ENCODE results near the gene CNTRL.
"Not testable (repeated sequence)": the region's sequence is repeated elsewhere in the genome, so short reads cannot be mapped to it uniquely, and the experiment has no call there.

The CNTRL gene, protein sequence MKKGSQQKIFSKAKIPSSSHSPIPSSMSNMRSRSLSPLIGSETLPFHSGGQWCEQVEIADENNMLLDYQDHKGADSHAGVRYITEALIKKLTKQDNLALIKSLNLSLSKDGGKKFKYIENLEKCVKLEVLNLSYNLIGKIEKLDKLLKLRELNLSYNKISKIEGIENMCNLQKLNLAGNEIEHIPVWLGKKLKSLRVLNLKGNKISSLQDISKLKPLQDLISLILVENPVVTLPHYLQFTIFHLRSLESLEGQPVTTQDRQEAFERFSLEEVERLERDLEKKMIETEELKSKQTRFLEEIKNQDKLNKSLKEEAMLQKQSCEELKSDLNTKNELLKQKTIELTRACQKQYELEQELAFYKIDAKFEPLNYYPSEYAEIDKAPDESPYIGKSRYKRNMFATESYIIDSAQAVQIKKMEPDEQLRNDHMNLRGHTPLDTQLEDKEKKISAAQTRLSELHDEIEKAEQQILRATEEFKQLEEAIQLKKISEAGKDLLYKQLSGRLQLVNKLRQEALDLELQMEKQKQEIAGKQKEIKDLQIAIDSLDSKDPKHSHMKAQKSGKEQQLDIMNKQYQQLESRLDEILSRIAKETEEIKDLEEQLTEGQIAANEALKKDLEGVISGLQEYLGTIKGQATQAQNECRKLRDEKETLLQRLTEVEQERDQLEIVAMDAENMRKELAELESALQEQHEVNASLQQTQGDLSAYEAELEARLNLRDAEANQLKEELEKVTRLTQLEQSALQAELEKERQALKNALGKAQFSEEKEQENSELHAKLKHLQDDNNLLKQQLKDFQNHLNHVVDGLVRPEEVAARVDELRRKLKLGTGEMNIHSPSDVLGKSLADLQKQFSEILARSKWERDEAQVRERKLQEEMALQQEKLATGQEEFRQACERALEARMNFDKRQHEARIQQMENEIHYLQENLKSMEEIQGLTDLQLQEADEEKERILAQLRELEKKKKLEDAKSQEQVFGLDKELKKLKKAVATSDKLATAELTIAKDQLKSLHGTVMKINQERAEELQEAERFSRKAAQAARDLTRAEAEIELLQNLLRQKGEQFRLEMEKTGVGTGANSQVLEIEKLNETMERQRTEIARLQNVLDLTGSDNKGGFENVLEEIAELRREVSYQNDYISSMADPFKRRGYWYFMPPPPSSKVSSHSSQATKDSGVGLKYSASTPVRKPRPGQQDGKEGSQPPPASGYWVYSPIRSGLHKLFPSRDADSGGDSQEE (N-terminal part only)

GRCh38 chr9:121074370-121075250, at the start of gene CNTRL:
Gene CNTRL, plus strand, starts transcription at chr9:121074955. Its CDS starts 13,372 bp downstream, at chr9:121088327.
- peak; percentile 90 for DNase-seq

GRCh38 chr9:121026260-121026691, 48.5 kb upstream of the CNTRL start:
- no peak for DNase-seq

GRCh38 chr9:121026768-121027167, 48.0 kb upstream of the CNTRL start:
- DNase-seq = no peak

DNA sequence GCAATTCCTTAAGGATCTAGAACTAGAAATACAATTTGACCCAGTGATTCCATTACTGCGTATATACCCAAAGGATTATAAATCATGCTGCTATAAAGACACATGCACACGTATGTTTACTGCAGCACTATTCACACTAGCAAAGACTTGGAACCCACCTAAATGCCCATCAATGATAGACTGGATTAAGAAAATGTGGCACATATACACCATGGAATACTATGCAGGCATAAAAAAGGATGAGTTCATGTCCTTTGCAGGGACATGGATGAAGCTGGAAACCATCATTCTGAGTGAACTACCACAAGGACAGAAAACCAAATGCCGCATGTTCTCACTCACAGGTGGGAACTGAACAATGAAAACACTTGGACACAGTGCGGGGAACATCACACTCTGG, 46.5 kb upstream of the CNTRL start:
- not testable (repeated sequence) for DNase-seq

GRCh38 chr9:121029469-121029868, 45.3 kb upstream of the CNTRL start:
- no peak for DNase-seq

DNA sequence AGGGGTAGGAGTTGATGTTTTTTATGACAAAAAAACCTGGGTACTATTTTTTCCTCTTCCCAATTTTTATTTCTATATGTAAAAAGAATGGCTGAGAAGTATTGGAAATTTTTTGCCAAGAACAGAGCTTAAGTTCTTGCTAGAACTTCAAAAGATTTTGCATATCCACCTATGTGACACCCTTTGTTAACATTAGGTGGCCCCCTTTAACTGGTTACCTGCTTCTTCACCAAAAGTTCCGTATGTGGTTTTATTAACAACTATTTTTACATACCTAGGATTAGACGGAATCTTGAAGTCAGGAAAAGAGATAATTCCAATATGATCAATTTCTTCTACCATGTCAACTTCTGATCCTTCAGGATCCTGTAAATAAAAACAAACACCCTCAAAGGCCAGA, 40.2 kb upstream of the CNTRL start:
- no peak for DNase-seq

DNA sequence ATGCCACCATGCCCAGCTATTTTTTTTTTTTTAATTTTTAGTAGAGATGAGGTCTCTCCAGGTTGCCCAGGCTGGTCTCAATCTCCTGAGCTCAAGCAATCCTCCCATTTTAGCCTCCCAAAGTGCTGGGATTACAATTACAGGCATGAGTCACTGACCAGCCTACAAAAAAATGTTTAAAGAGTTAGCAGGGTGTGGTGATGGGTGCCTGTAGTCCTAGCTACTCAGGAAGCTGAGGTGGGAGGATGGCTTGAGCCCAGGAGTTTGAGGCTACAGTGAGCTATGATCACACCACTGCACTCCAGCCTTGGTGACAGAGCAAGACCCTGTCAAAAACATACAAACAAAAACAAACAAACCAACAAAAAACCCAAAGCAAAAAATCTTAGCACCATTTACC, 39.0 kb upstream of the CNTRL start:
- not testable (repeated sequence) for DNase-seq

GRCh38 chr9:121038362-121038761, 36.4 kb upstream of the CNTRL start:
- DNase-seq = no peak

GRCh38 chr9:121038804-121039203, 36.0 kb upstream of the CNTRL start:
- DNase-seq = no peak

DNA sequence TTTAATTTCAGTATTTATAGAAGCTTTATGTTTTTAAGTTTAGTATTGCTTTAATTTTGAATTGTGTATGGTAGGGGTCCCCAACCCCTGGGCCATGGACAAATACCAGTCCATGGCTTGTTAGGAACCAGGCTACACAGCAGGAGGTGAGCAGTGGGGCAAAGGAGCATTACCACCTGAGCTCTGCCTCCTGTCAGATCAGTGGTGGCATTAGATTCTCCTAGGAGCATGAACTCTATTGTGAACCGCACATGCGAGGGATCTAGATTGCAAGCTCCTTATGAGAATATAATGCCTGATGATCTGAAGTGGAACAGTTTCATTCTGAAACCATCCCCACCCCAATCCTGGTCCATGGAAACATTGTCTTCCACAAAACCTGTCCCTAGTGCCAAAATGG, 26.6 kb upstream of the CNTRL start:
- no peak for DNase-seq

GRCh38 chr9:121048618-121049017, 26.1 kb upstream of the CNTRL start:
- no peak for DNase-seq

DNA sequence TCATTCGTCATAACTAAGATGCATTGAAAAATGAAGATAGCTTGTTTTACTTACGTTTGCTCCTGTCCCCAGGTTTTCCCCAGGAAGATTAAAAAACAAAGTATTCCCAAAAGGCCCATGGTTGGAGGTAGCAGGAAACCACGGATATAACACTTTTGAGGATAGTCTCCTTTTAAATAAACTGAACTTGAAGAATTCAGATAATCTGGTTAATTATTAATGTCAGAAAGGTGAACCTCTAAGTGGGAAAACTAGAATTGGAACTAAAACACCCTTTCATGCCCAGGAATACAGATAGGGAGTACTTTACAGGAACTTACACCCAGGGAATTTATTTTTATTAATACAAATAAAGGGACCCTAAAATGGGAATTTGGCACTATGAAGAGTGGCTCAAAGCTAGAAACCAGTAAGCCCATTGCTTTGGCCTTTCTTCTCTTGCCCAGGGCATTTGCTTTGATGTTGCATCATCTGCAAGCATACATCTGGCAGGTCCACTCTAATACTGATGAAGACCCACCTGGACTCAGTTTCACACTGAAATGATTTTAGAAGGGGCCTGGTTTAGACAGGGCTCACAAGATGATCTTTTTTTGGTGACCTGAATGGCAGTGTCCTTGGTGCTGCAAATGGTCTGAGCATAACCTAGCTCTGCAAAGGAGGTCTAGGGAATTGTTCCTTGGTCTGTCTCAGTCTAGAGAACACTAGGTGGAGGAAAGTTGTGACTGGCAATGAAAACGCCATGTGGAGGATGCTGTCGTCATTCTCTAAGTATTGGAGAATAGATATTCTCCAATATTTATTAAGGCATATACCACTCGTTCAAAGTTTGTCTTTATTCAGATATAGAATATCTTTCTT, 24.4 kb upstream of the CNTRL start, which contains the start of gene C5:
TSS of gene C5 (minus strand) at position 148 of the 861 bp plus-strand sequence. CDS start at position 119, 29 bp downstream.
- no peak for DNase-seq

GRCh38 chr9:121053544-121053943, 21.2 kb upstream of the CNTRL start:
- no peak for DNase-seq

DNA sequence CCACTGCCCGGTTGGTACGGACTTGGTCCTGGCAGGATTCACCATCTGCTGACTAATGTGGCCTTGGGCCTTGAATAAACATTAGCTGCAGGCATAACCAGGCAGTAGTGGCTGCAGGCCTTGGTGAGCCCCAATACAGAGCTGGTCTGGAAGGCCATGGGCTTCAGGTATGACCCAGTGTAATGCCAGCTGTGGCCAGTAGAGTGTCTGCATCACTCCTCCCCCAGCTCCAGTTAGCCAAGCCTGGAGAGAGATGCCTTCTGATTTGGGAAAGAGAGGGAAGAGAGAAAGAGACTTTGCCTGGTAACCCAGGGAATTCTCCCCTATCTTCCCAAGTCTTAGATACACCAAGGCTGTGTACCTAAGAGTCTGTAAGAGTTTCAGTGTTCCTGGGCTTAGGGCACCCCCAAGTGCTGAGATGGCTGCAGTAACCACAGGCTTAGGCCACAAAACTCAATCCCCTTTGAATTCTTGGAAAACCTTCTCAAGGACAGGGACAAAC, 19.1 kb upstream of the CNTRL start:
- DNase-seq = no peak

GRCh38 chr9:121057821-121058220, 16.9 kb upstream of the CNTRL start:
- DNase-seq = no peak

DNA sequence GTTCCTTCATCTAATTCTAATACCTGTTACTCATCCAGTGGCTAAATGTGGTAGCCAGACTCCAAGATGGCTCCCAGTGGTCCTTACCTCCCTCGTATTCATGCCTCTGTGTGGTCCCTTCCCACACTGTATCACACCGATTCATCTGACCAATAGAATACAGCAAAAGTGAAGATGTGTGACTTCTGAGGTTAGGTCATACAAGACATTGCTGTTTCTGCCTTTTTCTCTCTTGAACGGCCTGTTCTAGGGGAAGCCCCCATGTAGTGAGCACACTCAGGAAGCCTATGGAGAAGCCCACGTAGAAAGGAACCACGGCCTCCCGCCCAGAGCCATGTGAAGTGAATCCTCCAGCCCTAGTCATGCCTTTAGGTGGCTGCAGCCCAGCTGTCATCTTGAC, 15.2 kb upstream of the CNTRL start:
- DNase-seq = no peak

GRCh38 chr9:121059998-121060636, 14.6 kb upstream of the CNTRL start:
- DNase-seq = peak; percentile 46

DNA sequence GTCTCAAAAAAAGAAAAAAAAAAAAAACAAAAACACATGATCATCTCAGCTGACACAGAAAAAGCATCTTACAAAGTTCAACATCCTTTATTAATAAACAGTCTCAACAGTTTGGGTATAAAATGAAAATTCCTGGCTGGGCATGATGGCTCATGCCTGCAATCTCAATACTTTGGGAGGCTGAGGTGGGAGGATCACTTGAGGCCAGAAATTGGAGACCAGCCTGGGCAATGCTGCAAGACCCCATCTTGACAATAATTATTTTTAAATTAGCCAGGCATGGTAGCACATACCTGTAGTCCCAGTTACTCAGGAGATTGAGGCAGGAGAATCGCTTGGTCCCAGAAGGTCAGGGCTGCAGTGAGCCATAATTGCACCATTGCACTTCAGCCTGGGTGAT, 7.9 kb upstream of the CNTRL start:
- no peak for DNase-seq

GRCh38 chr9:121067640-121068039, 7.1 kb upstream of the CNTRL start:
- no peak for DNase-seq

GRCh38 chr9:121069396-121069795, 5.4 kb upstream of the CNTRL start:
- DNase-seq = no peak
